HG03108 (cell line): ENCODE results near the gene RFESD.
"Not testable (repeated sequence)": the region's sequence is repeated elsewhere in the genome, so short reads cannot be mapped to it uniquely, and the experiment has no call there.

Experiments used
- ATAC-seq: cut with Tn5 transposase; IDR thresholded peaks from one replicate; pipeline ENCODE4 v1.9.1; 2021; ENCODE audit warnings: moderate library complexity; ENCODE audit not compliant: unreplicated experiment

Gene RFESD

DNA sequence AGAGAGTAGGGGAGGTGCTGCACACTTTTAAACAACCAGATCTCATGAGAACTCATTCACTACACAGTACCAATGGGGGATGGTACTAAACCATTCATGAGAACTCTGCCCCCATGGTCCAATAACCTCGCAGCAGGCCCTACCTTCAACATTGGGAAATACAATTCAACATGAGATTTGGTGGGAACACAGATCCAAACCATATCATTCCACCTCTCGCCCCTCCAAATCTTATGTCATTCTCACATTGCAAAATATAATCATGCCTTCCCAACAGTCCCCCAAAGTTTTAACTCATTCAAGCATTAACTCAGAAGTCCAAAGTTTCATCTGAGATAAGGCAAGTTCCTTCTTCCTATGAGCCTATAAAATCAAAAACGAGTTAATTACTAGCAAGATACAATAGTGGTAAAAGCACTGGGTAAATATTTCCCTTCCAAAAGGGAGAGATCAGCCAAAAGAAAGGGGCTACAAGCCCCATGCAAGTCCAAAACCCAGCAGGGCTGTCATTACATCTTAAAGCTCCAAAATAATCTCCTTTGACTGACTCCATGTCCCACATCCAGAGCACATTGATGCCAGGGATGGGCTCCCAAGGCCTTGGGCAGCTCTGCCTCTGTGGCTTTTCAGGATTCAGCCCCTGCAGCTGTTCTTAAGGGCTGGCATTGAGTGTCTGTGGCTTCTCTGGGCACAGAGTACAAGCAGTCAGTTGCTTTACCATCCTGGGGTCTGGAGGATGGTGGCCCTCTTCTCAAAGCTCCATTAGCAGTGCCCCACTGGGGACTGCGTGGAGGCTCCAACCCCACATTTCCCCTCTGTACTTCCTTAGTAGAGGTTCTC lies 18.4 kb upstream of the RFESD start:
- ATAC-seq = no peak

- no peak for ATAC-seq
These were observed 17.6 kb upstream of the RFESD start for GRCh38 chr5:95628933-95629332.

- no peak for ATAC-seq
These were observed 16.1 kb upstream of the RFESD start for GRCh38 chr5:95630394-95630917.

GRCh38 chr5:95631255-95631958 lies 15.2 kb upstream of the RFESD start:
- no peak for ATAC-seq

- peak; percentile 83 for ATAC-seq
These were observed 14.4 kb upstream of the RFESD start for GRCh38 chr5:95631991-95632675.

GRCh38 chr5:95632942-95633341 lies 13.6 kb upstream of the RFESD start:
- not testable (repeated sequence) for ATAC-seq

DNA sequence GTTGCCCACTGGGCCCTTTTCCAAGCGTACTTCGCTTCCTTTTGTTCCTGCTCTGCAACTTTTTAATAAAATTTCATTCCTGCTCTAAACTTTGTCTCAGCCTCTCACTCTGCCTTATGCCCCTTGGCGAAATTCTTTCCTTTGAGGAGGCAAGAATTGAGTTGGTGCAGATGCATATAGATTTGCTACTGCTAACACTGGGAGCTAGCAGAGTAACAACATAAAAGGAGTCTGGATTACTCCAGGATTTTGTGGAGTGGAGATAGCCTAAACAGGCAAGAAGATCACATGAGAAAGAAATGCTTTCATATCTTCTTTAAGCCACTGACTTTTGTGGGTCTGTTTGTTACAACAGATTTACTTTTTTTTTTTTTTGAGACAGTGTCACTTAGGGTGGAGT lies 12.9 kb upstream of the RFESD start:
- ATAC-seq = no peak

DNA sequence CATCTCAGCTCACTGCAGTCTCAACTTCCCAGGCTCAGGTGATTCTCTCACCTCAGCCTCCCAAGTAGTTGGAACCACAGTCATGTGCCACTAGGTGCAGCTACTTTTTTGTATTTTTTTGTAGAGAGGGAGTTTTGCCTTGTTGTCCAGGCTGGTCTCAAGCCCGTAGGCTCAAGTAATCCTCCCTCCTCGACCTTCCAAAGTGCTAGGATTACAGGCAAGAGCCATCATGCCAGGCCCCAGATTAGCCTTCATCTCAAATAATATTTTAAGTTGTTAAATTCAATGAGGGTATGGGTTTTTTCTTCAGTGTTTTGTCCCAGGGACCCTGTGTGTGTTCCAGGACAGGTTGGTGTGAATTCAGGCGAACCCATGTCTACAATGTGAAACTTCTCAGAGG lies 12.5 kb upstream of the RFESD start:
- no peak for ATAC-seq

GRCh38 chr5:95638632-95639031 lies 7.9 kb upstream of the RFESD start:
- ATAC-seq = no peak

DNA sequence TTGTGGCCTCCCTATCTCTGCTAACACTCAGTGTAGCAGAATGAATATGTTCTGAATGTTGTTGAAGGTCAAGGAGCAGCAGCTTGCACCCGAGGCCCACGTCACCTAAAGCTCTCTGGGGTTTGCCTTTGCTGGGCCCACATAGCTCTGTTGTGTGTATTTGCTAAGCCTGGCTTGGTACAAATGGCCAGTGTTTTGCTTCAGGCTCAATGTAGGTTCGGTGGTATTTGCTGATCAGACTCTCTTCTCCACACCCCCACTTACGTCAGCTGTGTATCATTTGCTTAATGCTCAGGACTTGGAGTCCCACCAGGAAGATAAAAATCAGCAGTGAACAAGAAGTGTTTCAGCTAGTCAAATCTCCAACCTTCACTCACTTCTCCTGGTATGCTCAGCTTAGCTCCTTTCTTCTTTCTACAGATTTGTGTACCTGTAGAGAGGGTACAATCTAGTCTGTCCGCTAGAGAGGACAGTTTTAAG lies 4.8 kb upstream of the RFESD start:
- ATAC-seq = no peak

- no peak for ATAC-seq
These were observed 3.4 kb upstream of the RFESD start for GRCh38 chr5:95643152-95643551.

- peak; percentile 36 for ATAC-seq
These were observed 2.1 kb upstream of the RFESD start for GRCh38 chr5:95644351-95645042.

DNA sequence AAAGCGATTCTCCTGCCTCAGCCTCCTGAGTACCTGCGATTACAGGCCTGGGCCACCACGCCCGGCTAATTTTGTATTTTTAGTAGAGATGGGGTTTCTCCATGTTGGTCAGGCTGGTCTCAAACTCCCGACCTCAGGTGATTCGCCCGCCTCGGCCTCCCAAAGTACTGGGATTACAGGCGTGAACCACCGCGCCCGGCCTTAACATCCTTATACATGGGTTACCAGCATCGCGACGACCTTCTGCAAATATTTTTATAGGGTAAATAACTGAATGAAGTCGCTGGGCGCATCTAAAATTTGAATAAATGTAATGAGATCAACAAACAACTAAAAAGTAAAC lies 380 bp upstream of the RFESD start:
- ATAC-seq = not testable (repeated sequence)

DNA sequence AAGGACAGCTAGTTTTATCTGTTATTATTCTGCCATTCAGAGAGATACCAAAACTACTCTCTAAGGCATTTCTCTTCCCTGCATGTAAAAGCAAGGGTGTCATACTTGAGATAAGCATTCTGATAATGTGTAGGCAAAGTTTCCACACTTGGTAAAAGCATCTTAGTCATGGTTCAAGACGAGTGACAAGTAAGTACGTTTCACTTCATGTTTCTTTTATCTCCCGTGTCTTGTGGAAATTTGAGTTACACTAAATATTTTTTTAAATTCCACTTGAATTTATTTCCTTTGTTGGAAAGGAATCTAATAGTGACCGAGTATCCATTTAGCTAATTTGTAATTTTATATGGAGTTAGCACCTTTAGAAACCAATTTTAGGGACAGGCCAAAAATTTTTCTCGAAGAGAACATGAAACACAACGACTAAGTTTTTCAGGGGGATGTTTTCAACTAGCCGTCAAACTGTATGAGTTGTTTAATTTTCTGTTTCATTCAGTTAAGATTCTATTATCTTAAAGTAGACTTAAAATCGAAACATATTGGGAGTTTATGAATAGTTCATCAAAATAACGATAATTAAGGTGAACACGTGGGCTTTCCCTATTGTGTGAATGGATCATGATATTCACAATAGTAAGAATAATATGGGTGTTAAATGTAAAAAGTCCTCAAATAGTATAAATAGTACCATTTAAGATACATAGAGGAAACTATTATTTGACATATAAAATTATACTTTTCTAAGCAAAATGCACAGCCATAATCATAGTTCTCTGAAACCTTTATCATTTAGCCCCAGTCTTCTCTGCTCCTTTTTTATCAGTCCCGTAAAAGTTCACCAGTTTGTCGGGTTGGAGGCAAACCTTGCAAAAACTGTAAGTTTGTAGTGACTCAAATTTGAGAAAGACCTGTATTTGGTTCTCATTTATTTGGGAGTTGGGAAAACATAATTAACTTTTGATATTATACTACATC lies 1.6 kb downstream of the RFESD start:
- ATAC-seq = no peak

GRCh38 chr5:95649274-95649673 lies 2.7 kb downstream of the RFESD start:
- ATAC-seq = no peak

GRCh38 chr5:95649842-95650620 lies 3.5 kb downstream of the RFESD start:
- ATAC-seq = no peak

- no peak for ATAC-seq
These were observed 6.3 kb downstream of the RFESD start for GRCh38 chr5:95652849-95653248.

GRCh38 chr5:95654196-95654595 lies 7.6 kb downstream of the RFESD start:
- no peak for ATAC-seq

DNA sequence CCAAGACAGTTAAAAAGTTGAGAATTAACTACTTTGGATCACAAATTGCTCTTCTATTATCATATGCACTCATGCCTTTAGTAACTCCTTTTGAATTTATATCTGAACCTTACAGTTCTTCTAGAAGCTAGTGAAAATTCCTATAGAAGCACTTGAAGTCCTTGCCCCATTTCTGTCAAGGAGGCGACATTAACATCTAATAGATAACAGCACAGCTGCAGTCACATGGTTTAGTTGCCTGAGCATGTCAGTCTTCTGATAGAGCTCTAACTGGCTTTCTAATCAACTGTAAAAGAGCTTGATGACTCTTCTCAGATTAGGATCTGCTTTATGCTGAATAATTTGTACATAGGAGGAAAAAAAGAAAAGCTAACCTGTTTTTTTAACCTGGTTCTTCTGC lies 9.0 kb downstream of the RFESD start:
- ATAC-seq = no peak
